Bronchial epithelial cell (primary cell): ENCODE data around the gene CDON. TPM values are rescaled to one million over a fixed set of nuclear protein-coding genes. Genes with fewer than 3 reads are reported as not detected.

Source experiments
- DNase-seq: peaks from one replicate; pipeline ENCODE4 v3.0.0-alpha.2; 2010; ENCODE audit warnings: low read depth
- FAIRE-seq: peaks from 2 replicates; lab custom pipeline; 2011; peaks lifted over from hg19 to GRCh38; lab: Jason Lieb, UNC
- H3K27me3 ChIP-seq: 2 replicates; pipeline ENCODE4 v1.5.1; 2011; ENCODE audit warnings: low read length; ENCODE audit not compliant: control insufficient read depth, insufficient read depth
- H3K36me3 ChIP-seq: 2 replicates; pipeline ENCODE4 v1.5.1; 2011; ENCODE audit warnings: low read length; ENCODE audit not compliant: control insufficient read depth, insufficient read depth
- H3K4me3 ChIP-seq: 2 replicates; pipeline ENCODE4 v1.5.1; 2011; ENCODE audit warnings: mild to moderate bottlenecking, low read depth, low read length, control low read depth
- total RNA-seq: library from RNA; depleted of rRNA; stranded (reverse); fragments of >200 nt; gene quantifications from 2 replicates; pipeline ENCODE4 v1.2.1, GENCODE V29; 2014
- TF ChIP-seq, protein P1 (sequence below): IDR thresholded peaks from 2 replicates; pipeline ENCODE4 v1.5.1; 2011; ENCODE audit warnings: mild to moderate bottlenecking, moderate library complexity, low read length, control low read depth, inconsistent platforms; ENCODE audit not compliant: insufficient read depth, severe bottlenecking

CDON gene
- total RNA-seq, 1 donor from 2014 or later = 2.9 TPM

DNA sequence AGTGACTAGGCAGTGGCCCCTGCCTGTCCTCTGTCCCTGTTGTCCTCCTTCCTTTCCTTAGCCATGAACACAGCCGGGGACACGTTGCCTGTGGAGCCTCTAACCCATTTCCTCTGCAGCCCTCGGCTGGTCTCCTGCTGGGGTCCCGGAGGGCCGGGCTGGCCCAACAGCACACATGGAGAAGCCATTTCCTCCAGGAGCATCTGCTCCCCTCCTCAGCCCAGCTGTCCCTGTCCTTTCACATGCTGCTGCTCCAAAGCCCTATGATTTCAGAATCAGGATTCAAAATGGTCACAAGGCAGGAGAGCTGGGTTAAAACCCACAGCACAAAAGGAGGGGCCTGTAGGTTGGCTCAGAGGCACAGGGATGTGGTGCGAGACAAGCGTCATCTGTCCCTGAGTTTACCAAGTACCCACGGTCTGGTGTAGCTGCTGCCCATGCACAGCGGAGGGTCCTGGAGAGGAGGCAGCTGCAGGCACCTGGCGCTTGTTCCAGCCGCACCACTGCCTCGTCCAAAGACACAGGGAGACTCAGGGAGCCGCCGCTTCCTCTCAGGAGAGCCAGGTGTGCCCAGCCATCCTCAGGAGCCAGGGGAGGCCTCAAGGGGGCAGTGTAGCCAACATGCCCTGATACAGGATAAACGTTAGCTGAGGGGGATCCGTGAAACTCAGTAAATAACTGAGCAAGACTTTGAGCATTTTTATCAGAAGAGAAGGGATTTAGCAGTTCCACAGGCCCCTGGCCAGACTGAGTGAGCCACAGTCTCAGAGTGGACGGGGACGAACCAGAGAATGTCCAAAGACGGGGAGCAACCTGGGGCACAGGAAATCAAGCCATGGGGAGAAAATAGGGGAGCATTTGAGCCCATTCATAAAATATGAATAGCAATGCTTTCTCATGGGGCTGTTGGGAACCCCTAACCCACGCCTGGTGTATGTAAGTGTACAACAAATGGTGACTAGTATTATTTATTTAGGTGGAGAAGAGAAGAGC, 120.8 kb downstream of the CDON start:
- DNase-seq = peak; percentile 25
- Histone ChIP-seq H3K27me3 (peaks cover 2% of the 10 kb centered on the region), H3K4me3 (no peak overlapping the region), H3K36me3 (no peaks in the 10 kb centered on the region)
- TF ChIP-seq, protein P1, sequence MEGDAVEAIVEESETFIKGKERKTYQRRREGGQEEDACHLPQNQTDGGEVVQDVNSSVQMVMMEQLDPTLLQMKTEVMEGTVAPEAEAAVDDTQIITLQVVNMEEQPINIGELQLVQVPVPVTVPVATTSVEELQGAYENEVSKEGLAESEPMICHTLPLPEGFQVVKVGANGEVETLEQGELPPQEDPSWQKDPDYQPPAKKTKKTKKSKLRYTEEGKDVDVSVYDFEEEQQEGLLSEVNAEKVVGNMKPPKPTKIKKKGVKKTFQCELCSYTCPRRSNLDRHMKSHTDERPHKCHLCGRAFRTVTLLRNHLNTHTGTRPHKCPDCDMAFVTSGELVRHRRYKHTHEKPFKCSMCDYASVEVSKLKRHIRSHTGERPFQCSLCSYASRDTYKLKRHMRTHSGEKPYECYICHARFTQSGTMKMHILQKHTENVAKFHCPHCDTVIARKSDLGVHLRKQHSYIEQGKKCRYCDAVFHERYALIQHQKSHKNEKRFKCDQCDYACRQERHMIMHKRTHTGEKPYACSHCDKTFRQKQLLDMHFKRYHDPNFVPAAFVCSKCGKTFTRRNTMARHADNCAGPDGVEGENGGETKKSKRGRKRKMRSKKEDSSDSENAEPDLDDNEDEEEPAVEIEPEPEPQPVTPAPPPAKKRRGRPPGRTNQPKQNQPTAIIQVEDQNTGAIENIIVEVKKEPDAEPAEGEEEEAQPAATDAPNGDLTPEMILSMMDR = peak; percentile 82
- FAIRE-seq = no peak

DNA sequence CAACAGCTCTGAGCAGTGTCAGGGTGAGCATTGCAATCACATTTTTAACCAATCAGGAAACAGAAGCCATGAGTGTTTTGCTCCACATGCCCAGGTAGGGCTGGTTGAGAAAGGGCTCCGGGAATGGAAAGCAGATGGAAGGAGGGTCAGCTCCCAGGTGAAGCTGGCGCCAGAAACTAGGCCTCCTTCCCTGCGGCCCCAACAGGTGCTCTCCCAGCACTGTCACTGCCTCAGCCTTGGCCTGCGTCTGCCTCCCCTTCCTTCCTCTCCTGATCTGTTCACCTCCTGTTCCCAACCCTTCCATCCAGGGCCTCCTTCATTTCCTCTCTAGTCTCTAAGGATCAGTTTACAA, 121.4 kb downstream of the CDON start:
- DNase-seq (no peak), FAIRE-seq (no peak)
- TF ChIP-seq, protein P1 = no peak

DNA sequence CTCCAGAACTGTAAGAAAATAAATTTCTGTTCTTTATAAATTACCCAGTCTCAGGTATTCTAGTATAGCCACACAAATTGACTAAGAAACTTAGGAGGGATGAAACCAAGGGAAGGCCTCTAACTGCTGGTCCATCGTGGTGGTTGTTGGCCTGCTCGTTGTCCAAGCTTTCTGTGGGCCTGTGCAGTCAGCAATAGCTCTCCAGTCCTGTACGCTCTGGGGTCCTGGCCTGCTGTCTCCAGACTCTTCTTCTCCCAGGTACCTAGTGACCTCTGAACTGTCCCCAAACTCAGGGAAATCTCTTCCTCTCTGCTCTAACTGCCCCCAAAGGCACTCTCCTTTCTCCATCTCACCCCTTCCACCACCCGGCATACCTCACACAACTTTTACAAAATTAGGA, 122.5 kb downstream of the CDON start:
- DNase-seq = no peak
- TF ChIP-seq, protein P1 = no peak
- Histone ChIP-seq H3K36me3 (no peaks in the 10 kb centered on the region), H3K4me3 (no peak overlapping the region), H3K27me3 (peaks cover 2% of the 10 kb centered on the region)
- no peak for FAIRE-seq

More for the DNA sequence above, 121.4 kb downstream of the CDON start:
- no peaks in the 10 kb centered on the region for H3K36me3 ChIP-seq
- H3K27me3 ChIP-seq = peaks cover 2% of the 10 kb centered on the region
- H3K4me3 ChIP-seq = no peak overlapping the region

DNA sequence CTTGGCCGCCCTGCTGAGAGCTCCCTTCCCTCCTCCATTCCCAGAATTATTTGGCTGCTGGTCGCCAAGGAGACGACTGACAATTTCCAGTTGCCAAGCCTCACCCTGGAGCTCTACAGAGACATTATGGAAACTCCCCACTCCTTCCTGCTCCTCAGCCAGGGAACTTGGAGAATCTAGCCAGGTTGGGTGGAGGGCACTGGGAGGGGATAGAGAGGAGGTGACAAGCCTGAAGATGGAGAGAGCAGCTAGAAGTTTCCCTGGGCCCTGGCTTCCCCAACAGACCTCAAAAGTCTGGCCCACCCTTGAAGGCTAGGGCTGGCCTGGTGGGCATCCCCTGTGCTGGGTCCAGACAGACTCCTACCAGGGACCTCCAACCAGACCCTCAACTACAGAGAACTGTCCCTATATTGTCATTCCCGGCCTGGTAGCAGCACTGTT, 123.6 kb downstream of the CDON start:
- no peaks in the 10 kb centered on the region for H3K27me3 ChIP-seq
- H3K36me3 ChIP-seq = no peaks in the 10 kb centered on the region
- H3K4me3 ChIP-seq = no peak overlapping the region
- TF ChIP-seq, protein P1 = no peak
- DNase-seq = no peak
- no peak for FAIRE-seq

- TF ChIP-seq, protein P1 = no peak
- Histone ChIP-seq H3K4me3 (no peak overlapping the region), H3K36me3 (no peaks in the 10 kb centered on the region), H3K27me3 (no peaks in the 10 kb centered on the region)
- no peak for FAIRE-seq
- no peak for DNase-seq
These were observed 124.2 kb downstream of the CDON start for GRCh38 chr11:125938418-125938817.
